ENCODE results near the gene CADPS. TPM values are rescaled to one million over a fixed set of nuclear protein-coding genes. Genes with fewer than 3 reads are reported as not detected.

The CADPS gene
- total RNA-seq, 6 experiments from 2014 or later, result not detected

DNA sequence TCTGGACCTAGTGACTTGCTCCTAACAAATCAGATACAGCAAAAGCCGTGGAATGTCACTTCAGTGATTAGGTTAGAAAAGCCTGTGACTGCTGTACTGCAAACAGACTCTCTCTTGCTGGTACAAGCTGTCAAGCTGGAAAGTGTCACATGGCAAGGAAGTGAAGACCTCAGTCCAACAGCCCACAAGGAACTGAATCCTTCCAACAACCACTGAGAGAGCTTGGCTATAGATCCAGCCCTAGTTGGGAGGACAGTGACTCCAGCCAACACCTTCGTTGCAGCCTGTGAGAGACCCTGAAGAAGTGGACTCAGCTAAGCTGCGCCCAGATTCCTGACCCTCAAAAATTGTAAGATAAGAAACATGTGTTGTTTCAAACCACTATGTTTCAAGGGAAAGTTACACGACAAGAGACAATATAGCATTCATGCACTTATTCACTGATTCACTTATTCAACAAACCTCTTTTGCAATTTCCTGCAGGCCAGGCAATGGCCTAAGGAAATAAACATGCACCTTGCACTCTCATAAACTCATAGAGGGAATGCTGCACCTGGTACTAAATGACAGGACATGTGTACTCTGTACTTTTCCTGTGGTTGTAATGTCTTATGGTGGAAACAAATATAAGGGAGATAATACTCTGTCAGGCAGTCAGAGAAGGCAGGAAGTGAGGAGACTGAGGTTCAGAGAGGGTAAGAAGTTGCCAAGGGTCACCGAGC is 142.9 kb downstream of the CADPS start:
- H3K4me1 Mint-ChIP-seq (ENCODE audit: low read depth), result no peaks in the 10 kb centered on the region
- TF ChIP-seq, protein P1, sequence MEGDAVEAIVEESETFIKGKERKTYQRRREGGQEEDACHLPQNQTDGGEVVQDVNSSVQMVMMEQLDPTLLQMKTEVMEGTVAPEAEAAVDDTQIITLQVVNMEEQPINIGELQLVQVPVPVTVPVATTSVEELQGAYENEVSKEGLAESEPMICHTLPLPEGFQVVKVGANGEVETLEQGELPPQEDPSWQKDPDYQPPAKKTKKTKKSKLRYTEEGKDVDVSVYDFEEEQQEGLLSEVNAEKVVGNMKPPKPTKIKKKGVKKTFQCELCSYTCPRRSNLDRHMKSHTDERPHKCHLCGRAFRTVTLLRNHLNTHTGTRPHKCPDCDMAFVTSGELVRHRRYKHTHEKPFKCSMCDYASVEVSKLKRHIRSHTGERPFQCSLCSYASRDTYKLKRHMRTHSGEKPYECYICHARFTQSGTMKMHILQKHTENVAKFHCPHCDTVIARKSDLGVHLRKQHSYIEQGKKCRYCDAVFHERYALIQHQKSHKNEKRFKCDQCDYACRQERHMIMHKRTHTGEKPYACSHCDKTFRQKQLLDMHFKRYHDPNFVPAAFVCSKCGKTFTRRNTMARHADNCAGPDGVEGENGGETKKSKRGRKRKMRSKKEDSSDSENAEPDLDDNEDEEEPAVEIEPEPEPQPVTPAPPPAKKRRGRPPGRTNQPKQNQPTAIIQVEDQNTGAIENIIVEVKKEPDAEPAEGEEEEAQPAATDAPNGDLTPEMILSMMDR (IDR thresholded peaks at IDR 0.05), result no peak
- 0 out of 2 replicates have a peak, but pooled peaks cover under 1% of the 10 kb centered on the region for H3K9me3 Mint-ChIP-seq
- no peaks in the 10 kb centered on the region for H3K36me3 Mint-ChIP-seq (ENCODE audit: low read depth)
- no peak for DNase-seq
- no peak overlapping the region for H3K4me3 Mint-ChIP-seq
- no peaks in the 10 kb centered on the region; the same call in 1 of the 2 replicates for H3K27me3 Mint-ChIP-seq (ENCODE audit: insufficient read depth)
- no peak overlapping the region for H3K27ac Mint-ChIP-seq

GRCh38 chr3:62727981-62728380 is 147.2 kb downstream of the CADPS start:
- Mint-ChIP-seq H3K4me3 (no peak overlapping the region), H3K27me3 (ENCODE audit: insufficient read depth) (no peaks in the 10 kb centered on the region), H3K9me3 (peaks cover 8% of the 10 kb centered on the region), H3K27ac (no peak overlapping the region), H3K4me1 (ENCODE audit: low read depth) (no peaks in the 10 kb centered on the region), H3K36me3 (ENCODE audit: low read depth) (no peaks in the 10 kb centered on the region)
- TF ChIP-seq, protein P1 (IDR thresholded peaks at IDR 0.05), result no peak
- no peak for DNase-seq

GRCh38 chr3:62727536-62727935 is 147.7 kb downstream of the CADPS start:
- Mint-ChIP-seq H3K9me3 (peaks cover 10% of the 10 kb centered on the region), H3K36me3 (ENCODE audit: low read depth) (no peaks in the 10 kb centered on the region), H3K27ac (no peak overlapping the region), H3K4me1 (ENCODE audit: low read depth) (no peaks in the 10 kb centered on the region), H3K4me3 (no peak overlapping the region), H3K27me3 (ENCODE audit: insufficient read depth) (no peaks in the 10 kb centered on the region)
- TF ChIP-seq, protein P1 (IDR thresholded peaks at IDR 0.05), result no peak
- no peak for DNase-seq

GRCh38 chr3:62724503-62724902 is 150.7 kb downstream of the CADPS start:
- Mint-ChIP-seq H3K27me3 (ENCODE audit: insufficient read depth) (no peaks in the 10 kb centered on the region; the same call in 1 of the 2 replicates), H3K27ac (no peak overlapping the region)
- TF ChIP-seq, protein P1 (IDR thresholded peaks at IDR 0.05), result no peak

GRCh38 chr3:62723914-62724217 is 151.3 kb downstream of the CADPS start:
- no peak for DNase-seq
- TF ChIP-seq, protein P1 (IDR thresholded peaks at IDR 0.05), result no peak
- no peaks in the 10 kb centered on the region; the same call in 1 of the 2 replicates for H3K27me3 Mint-ChIP-seq (ENCODE audit: insufficient read depth)
- H3K9me3 Mint-ChIP-seq, result peaks cover 10% of the 10 kb centered on the region
- no peak overlapping the region for H3K4me3 Mint-ChIP-seq
- no peaks in the 10 kb centered on the region for H3K4me1 Mint-ChIP-seq (ENCODE audit: low read depth)
- H3K27ac Mint-ChIP-seq, result no peak overlapping the region
- no peaks in the 10 kb centered on the region for H3K36me3 Mint-ChIP-seq (ENCODE audit: low read depth)

More at GRCh38 chr3:62724503-62724902, 150.7 kb downstream of the CADPS start:
- Mint-ChIP-seq H3K36me3 (ENCODE audit: low read depth) (no peaks in the 10 kb centered on the region), H3K4me3 (no peak overlapping the region), H3K4me1 (ENCODE audit: low read depth) (no peaks in the 10 kb centered on the region), H3K9me3 (peaks cover 10% of the 10 kb centered on the region)
- DNase-seq, result no peak

Data from HFFc6 (cell line).